GM06990 (cell line): ENCODE measurements around the gene PLEKHO2.
A peak's percentile ranks its signal among the peaks of the same experiment; 100 is the strongest.

Experiments used
- DNase-seq: peaks from one replicate; pipeline ENCODE4 v3.0.0-alpha.2; 2011; ENCODE audit not compliant: insufficient read length; ENCODE audit errors: extremely low read depth
- H3K27me3 ChIP-seq: replicated peaks from 2 replicates; pipeline ENCODE4 v1.6.0; 2011; ENCODE audit warnings: low read length; ENCODE audit not compliant: control insufficient read depth, insufficient read depth
- H3K36me3 ChIP-seq: 2 replicates; pipeline ENCODE4 v1.5.1; 2011; ENCODE audit warnings: low read length; ENCODE audit not compliant: control insufficient read depth, insufficient read depth
- H3K4me3 ChIP-seq: replicated peaks from 2 replicates; pipeline ENCODE4 v1.5.1; 2011; ENCODE audit warnings: low read depth, mild to moderate bottlenecking, control low read depth, low read length
- TF ChIP-seq, protein P1 (sequence below): IDR thresholded peaks from 2 replicates; pipeline ENCODE4 v1.5.1; 2011; ENCODE audit warnings: low read length, control low read depth, mild to moderate bottlenecking, inconsistent platforms; ENCODE audit not compliant: insufficient read depth, poor library complexity, severe bottlenecking

PLEKHO2 gene

DNA sequence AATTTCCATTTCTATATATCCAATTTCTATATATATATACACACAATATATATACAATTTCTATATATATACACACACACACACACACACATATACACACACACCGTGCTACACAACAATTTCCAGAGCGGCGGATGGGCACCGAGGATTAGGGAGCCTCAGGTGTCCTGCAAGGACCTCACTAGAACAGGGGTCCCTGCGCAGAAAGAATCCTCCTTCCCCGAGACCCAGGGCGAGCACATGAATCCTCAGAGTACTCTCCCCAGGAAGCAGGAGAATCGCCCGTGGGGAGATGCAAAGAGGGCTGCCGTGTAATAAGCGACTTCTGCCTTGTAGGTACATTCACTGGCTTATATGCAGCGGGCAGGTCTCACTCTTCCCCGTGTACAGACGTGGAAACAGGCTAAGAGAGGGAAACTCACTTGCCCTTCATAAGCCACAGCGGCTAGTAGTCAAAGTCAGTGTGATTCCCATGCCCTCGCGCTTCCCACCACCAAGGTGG is 16.7 kb upstream of the PLEKHO2 start:
- Histone ChIP-seq H3K36me3 (peaks cover 7% of the 10 kb centered on the region), H3K27me3 (no peaks in the 10 kb centered on the region), H3K4me3 (peak overlapping the region; percentile 90)
- TF ChIP-seq, protein P1, sequence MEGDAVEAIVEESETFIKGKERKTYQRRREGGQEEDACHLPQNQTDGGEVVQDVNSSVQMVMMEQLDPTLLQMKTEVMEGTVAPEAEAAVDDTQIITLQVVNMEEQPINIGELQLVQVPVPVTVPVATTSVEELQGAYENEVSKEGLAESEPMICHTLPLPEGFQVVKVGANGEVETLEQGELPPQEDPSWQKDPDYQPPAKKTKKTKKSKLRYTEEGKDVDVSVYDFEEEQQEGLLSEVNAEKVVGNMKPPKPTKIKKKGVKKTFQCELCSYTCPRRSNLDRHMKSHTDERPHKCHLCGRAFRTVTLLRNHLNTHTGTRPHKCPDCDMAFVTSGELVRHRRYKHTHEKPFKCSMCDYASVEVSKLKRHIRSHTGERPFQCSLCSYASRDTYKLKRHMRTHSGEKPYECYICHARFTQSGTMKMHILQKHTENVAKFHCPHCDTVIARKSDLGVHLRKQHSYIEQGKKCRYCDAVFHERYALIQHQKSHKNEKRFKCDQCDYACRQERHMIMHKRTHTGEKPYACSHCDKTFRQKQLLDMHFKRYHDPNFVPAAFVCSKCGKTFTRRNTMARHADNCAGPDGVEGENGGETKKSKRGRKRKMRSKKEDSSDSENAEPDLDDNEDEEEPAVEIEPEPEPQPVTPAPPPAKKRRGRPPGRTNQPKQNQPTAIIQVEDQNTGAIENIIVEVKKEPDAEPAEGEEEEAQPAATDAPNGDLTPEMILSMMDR = no peak
- DNase-seq = no peak

DNA sequence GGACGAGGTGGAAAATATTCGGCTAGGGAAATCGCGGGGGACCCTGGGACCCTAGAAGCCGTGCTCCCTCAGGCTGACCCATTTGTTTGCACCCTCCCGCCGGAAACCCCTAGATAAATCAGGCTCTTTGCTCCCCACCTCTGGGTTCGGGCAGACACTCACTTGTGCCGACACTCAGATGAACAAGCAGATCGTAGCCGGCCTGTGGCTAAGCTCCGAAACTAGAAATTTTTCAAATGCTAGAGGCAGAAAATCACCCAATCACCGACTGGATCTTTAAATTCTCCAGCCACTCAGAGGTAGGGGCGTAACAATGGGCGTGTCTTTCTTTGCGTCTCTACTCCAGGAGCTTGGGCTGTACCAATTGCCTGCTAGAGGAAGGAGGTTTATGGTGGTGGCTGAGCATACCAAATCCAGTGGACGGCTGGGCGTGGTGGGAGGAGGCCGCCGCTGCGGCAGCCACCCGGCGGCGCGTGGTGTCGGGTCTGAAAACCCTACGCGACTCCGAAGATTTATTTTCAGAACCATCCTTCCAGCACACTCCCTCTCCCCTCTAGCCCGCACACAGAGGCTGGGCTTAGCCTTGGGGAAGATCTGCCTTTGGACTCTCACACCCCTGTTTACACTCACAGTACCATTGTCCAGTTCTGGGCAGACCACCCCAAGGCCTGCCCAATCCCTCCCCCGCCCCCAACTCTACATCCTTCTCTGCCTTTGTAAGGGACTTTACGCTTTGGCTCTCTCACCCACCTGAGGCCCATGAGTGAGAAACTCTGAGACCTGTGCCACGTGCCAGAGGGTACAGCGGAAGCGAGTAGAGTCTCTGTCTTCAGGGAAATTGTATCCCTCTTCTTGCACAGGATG is 16.1 kb upstream of the PLEKHO2 start, which contains the start of gene PIF1:
TSS of gene PIF1 (minus strand) at position 217 of the 864 bp plus-strand sequence. CDS start 1,312 bp downstream, outside the sequence.
- TF ChIP-seq, protein P1 = no peak
- Histone ChIP-seq H3K4me3 (peak within 1 kb of the TSS; percentile 90), H3K36me3 (peaks cover 5% of the 10 kb centered on the region), H3K27me3 (no peaks in the 10 kb centered on the region)
- DNase-seq = peak; percentile 94

DNA sequence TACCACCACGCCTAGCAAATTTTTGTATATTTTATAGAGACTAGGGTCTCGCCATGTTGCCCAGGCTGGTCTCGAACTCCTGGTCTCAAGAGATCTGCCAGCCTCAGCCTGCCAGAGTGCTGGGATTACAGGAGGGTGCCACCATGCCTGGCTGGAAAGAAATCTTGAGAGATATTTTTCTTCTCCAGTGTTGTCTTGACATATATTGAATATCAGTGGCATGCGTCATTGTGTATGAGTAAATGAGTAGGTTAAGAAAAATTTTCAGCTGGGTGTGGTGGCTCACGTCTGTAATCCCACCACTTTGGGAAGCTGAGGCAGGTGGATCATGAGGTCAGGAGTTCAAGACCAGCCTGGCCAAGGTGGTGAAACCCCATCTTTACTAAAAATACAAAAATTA is 12.7 kb upstream of the PLEKHO2 start:
- DNase-seq = no peak
- H3K36me3 ChIP-seq = no peaks in the 10 kb centered on the region
- H3K4me3 ChIP-seq = no peak overlapping the region
- TF ChIP-seq, protein P1 = no peak
- no peaks in the 10 kb centered on the region for H3K27me3 ChIP-seq

DNA sequence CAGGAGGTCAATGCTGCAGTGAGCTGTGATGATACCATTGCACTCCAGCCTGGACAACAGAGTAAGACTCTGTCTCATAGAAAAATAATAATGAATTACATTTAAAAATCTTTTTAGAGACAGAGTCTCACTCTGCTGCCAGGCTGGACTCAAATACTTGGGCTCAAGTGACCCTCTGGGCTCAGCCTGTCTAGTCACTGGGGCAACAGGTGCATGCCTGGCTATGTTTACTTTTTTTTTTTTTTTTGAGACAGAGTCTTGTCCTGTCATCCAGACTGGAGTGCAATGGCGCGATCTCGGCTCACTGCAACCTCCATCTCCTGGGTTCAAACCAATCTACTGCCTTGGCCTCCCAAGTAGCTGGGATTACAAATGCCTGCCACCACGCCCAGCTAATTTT is 8.0 kb upstream of the PLEKHO2 start:
- no peaks in the 10 kb centered on the region for H3K27me3 ChIP-seq
- DNase-seq = no peak
- no peaks in the 10 kb centered on the region for H3K36me3 ChIP-seq

DNA sequence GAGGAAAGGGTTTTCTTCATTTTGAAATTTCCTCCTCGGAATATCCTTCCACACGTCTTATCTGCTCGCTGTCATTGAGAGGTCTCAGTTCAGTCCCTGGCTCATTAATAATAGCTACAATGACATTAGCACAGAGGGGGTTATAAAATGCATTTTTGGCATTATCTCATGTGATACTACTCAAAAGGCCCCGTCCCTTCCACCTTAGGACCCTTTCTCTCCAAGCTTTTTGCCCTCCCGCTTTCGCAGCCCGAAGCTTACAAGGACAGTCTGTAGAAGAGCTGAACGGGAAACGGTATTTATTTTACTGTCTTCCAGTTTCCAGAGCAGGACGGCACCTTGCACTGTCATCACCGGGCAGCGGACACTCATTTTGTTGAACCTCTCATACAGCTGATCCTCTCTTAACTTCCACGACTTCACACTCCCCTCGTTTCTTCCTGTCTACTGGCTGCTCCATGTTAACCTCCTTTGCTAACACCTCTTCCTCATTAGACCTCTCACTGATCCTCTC is 5.6 kb upstream of the PLEKHO2 start:
- no peak overlapping the region for H3K4me3 ChIP-seq

More for the DNA sequence above, 8.0 kb upstream of the PLEKHO2 start:
- H3K4me3 ChIP-seq = no peak overlapping the region
- TF ChIP-seq, protein P1 = no peak

More for the DNA sequence above, 5.6 kb upstream of the PLEKHO2 start:
- DNase-seq = no peak
- TF ChIP-seq, protein P1 = no peak
- H3K27me3 ChIP-seq = no peaks in the 10 kb centered on the region
- H3K36me3 ChIP-seq = no peaks in the 10 kb centered on the region
